Measurements from ENCODE around the gene PCNX2.

- TF ChIP-seq CTCF (IDR thresholded peaks at IDR 0.05), result no peak
- no peak for TF ChIP-seq FOXJ3 (CRISPR knock-in tag; IDR thresholded peaks at IDR 0.05; ENCODE audit: borderline replicate concordance)
- no peak for TF ChIP-seq NR1H2 (CRISPR knock-in tag; IDR thresholded peaks at IDR 0.05)
- TF ChIP-seq SMAD4 (CRISPR knock-in tag; IDR thresholded peaks at IDR 0.05), result no peak
- TF ChIP-seq MLX (CRISPR knock-in tag; IDR thresholded peaks at IDR 0.05), result no peak
- TF ChIP-seq USF2 (CRISPR knock-in tag; IDR thresholded peaks at IDR 0.05), result no peak
- TF ChIP-seq AFF4 (CRISPR knock-in tag; IDR thresholded peaks at IDR 0.05; ENCODE audit: borderline replicate concordance), result no peak
- TF ChIP-seq ATF1 (CRISPR knock-in tag; IDR thresholded peaks at IDR 0.05), result no peak
- TF ChIP-seq NFYB (CRISPR knock-in tag; conservative IDR thresholded peaks at IDR 0.05; ENCODE audit: low read depth), result no peak
- TF ChIP-seq ATF6 (CRISPR knock-in tag; IDR thresholded peaks at IDR 0.05), result no peak
- TF ChIP-seq E2F1 (CRISPR knock-in tag; IDR thresholded peaks at IDR 0.05), result no peak
Measured at GRCh38 chr1:233158322-233158721, 137.2 kb downstream of the PCNX2 start.

Measured in WTC11 (cell line).